Measurements from ENCODE around the gene ROR1. TPM values are rescaled to one million over a fixed set of nuclear protein-coding genes. Genes with fewer than 3 reads are reported as not detected.

The ROR1 gene
- total RNA-seq, 1 experiment from 2014 or later = 2.7 TPM

DNA sequence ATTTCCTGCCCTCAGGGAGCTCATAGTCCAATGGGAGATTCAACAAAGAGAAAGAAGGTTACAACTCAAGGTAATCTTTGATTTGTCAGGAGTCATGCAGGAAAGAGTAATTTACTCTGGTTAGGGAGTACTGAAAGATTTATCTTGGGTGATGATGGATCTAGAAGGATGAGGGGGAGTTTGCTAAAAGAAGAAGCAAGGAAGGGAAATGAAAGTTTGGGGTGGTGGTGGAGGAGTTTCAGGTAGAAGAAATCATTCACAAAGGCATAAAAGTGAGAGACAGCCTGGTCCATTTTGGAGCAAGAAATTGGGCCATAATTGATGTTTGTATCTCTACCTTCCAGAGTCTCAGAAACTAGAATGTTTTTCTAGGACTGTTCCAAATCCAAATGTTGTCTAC, 116.7 kb downstream of the ROR1 start:
- H3K9ac ChIP-seq (ENCODE audit: low read length) = no peak overlapping the region
- intact Hi-C loops (cut with micrococcal nuclease) = no loop called here
- ATAC-seq (no peak), DNase-seq (ENCODE audit: low read depth, low spot score) (no peak)
- no peak overlapping the region for H3K4me3 ChIP-seq (replicated peaks in 1 of 2; ENCODE audit: low read depth in 1 of 2, low read length in 2 of 2)
- H3K9me3 ChIP-seq (ENCODE audit: control insufficient read depth in 1 of 2, insufficient read depth in 1 of 2, low read depth in 1 of 2, low read length in 2 of 2) = no peaks in the 10 kb centered on the region; a peak in 1 of 4 replicates
- no peaks in the 10 kb centered on the region for H3K36me3 ChIP-seq (ENCODE audit: control insufficient read depth in 1 of 2, insufficient read depth in 2 of 2, low read length in 2 of 2)
- no peaks in the 10 kb centered on the region for H3K27me3 ChIP-seq (ENCODE audit: insufficient read depth, low read length)
- H3K9me2 ChIP-seq (ENCODE audit: insufficient read depth) = no peaks in the 10 kb centered on the region
- no peak overlapping the region for H2AFZ ChIP-seq (ENCODE audit: low read depth, low read length, poor library complexity, severe bottlenecking)
- no peaks in the 10 kb centered on the region for H4K20me1 ChIP-seq (ENCODE audit: insufficient read depth)
- POLR2A ChIA-PET = no interaction called here
- CTCF ChIA-PET = no interaction called here
- H3K4me1 ChIP-seq (ENCODE audit: control insufficient read depth in 1 of 2, insufficient read depth in 2 of 2, low read length in 2 of 2) = peaks cover 4 to 5% of the 10 kb centered on the region in 2 experiments; a peak in 2 of 4 replicates
- RAD21 ChIA-PET (ENCODE audit: low non-redundant PET in 1 of 2, low total read pairs in 2 of 2, uncharacterized antibody in 2 of 2, unreplicated experiment in 2 of 2) = no interaction called here
- H3K27ac ChIP-seq (ENCODE audit: low read depth, low read length) = no peak overlapping the region
- H3K79me2 ChIP-seq (ENCODE audit: insufficient read depth, low read length) = no peaks in the 10 kb centered on the region
- TF ChIP-seq ZNF274 (IDR thresholded peaks at IDR 0.05; ENCODE audit: low read depth, low read length) = no peak
- no peak for TF ChIP-seq ATF3 (IDR thresholded peaks at IDR 0.05)
- no peak for TF ChIP-seq SIN3A (IDR thresholded peaks at IDR 0.05; ENCODE audit: low read depth)
- TF ChIP-seq SRF (IDR thresholded peaks at IDR 0.05; ENCODE audit: low read depth) = no peak
- no peak for TF ChIP-seq YY1 (IDR thresholded peaks at IDR 0.05; ENCODE audit: extremely low read depth, insufficient replicate concordance, low read depth, low read length)
- no peak for TF ChIP-seq POLR2AphosphoS5 (IDR thresholded peaks at IDR 0.05; ENCODE audit: low read depth, low read length)
- TF ChIP-seq CBX3 (IDR thresholded peaks at IDR 0.05; ENCODE audit: low read depth) = no peak
- no peak for TF ChIP-seq FOSL1 (IDR thresholded peaks at IDR 0.05; ENCODE audit: low read depth)
- no peak for TF ChIP-seq CEBPB (IDR thresholded peaks at IDR 0.05; ENCODE audit: low read depth)
- TF ChIP-seq, protein P1, sequence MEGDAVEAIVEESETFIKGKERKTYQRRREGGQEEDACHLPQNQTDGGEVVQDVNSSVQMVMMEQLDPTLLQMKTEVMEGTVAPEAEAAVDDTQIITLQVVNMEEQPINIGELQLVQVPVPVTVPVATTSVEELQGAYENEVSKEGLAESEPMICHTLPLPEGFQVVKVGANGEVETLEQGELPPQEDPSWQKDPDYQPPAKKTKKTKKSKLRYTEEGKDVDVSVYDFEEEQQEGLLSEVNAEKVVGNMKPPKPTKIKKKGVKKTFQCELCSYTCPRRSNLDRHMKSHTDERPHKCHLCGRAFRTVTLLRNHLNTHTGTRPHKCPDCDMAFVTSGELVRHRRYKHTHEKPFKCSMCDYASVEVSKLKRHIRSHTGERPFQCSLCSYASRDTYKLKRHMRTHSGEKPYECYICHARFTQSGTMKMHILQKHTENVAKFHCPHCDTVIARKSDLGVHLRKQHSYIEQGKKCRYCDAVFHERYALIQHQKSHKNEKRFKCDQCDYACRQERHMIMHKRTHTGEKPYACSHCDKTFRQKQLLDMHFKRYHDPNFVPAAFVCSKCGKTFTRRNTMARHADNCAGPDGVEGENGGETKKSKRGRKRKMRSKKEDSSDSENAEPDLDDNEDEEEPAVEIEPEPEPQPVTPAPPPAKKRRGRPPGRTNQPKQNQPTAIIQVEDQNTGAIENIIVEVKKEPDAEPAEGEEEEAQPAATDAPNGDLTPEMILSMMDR (IDR thresholded peaks at IDR 0.05 in 2 of 3, conservative IDR thresholded peaks at IDR 0.05 in 1 of 3; ENCODE audit: borderline replicate concordance in 1 of 3, insufficient read depth in 1 of 3, low read depth in 2 of 3, low read length in 2 of 3) = no peak
- no peak for TF ChIP-seq EGR1 (IDR thresholded peaks at IDR 0.05; ENCODE audit: low read depth)
- TF ChIP-seq EZH2phosphoT487 (IDR thresholded peaks at IDR 0.05; ENCODE audit: borderline replicate concordance) = no peak
- no peak for TF ChIP-seq ELF1 (IDR thresholded peaks at IDR 0.05; ENCODE audit: borderline replicate concordance, low read depth)
- no peak for TF ChIP-seq TCF7L2 (IDR thresholded peaks at IDR 0.05; ENCODE audit: borderline replicate concordance, extremely low read depth, insufficient read depth, insufficient read length)
- TF ChIP-seq MAX (IDR thresholded peaks at IDR 0.05) = no peak
- no peak for TF ChIP-seq RAD21 (IDR thresholded peaks at IDR 0.05; ENCODE audit: low read depth)
- no TSS peak for BruUV-seq (replicated peaks)
- H3K4me2 ChIP-seq (ENCODE audit: low read length) = no peak overlapping the region

Measured in HCT116 (cell line).